Measurements from ENCODE around the gene ERI2.

Gene ERI2

GRCh38 chr16:20799599-20799998 is 6.7 kb downstream of the ERI2 start:
- TF ChIP-seq ZNF292 (tag by site-specific recombination; IDR thresholded peaks at IDR 0.05; ENCODE audit: borderline replicate concordance, low read depth) (no peak), BCL6B (tag by site-specific recombination; IDR thresholded peaks at IDR 0.05) (no peak), PRDM1 (tag by site-specific recombination; IDR thresholded peaks at IDR 0.05) (peak; percentile 82), INSM2 (tag by site-specific recombination; IDR thresholded peaks at IDR 0.05) (no peak), ZNF114 (tag by site-specific recombination; IDR thresholded peaks at IDR 0.05) (no peak), ZNF654 (tag by site-specific recombination; IDR thresholded peaks at IDR 0.05; ENCODE audit: low read depth) (peak; percentile 55), ZNF10 (tag by site-specific recombination; IDR thresholded peaks at IDR 0.05) (no peak), ZNF768 (tag by site-specific recombination; IDR thresholded peaks at IDR 0.05) (no peak), ZNF202 (tag by site-specific recombination; IDR thresholded peaks at IDR 0.05; ENCODE audit: borderline replicate concordance) (no peak), ZNF664 (tag by site-specific recombination; IDR thresholded peaks at IDR 0.05) (no peak), ZNF426 (tag by site-specific recombination; IDR thresholded peaks at IDR 0.05) (no peak)
- H3K4me1 ChIP-seq (ENCODE audit: control insufficient read depth, insufficient read depth, low read length): no peaks in the 10 kb centered on the region
- H3K4me3 ChIP-seq (ENCODE audit: low read depth, low read length): no peak overlapping the region
- POLR2A ChIA-PET: no interaction called here
- no peak overlapping the region for H3K27ac ChIP-seq (ENCODE audit: extremely low read depth, low read depth, low read length)
- H3K9me3 ChIP-seq (ENCODE audit: control insufficient read depth, insufficient read depth, low read depth, low read length): no peaks in the 10 kb centered on the region
- peaks cover 43 to 62% of the 10 kb centered on the region in 2 experiments for H3K36me3 ChIP-seq (ENCODE audit: control insufficient read depth in 2 of 2, insufficient read depth in 1 of 2, low read length in 2 of 2)
- CTCF ChIA-PET: interaction anchor here (0.7 to 1.9 kb wide), 9 partner anchors 8 to 1603 kb away, joined by 3 to 6 read pairs (median 4); no protein-coding TSS in a partner anchor

- Histone ChIP-seq H3K36me3 (ENCODE audit: control insufficient read depth in 2 of 2, insufficient read depth in 1 of 2, low read length in 2 of 2) (peaks cover 43 to 58% of the 10 kb centered on the region in 2 experiments), H3K4me3 (ENCODE audit: low read depth, low read length) (no peak overlapping the region), H3K4me1 (ENCODE audit: control insufficient read depth, insufficient read depth, low read length) (no peaks in the 10 kb centered on the region), H3K9me3 (ENCODE audit: control insufficient read depth, insufficient read depth, low read depth, low read length) (no peaks in the 10 kb centered on the region), H3K27ac (ENCODE audit: extremely low read depth, low read depth, low read length) (no peak overlapping the region)
- TF ChIP-seq ZFP41 (tag by site-specific recombination; IDR thresholded peaks at IDR 0.05; ENCODE audit: borderline replicate concordance) (no peak), YY1 (tag by site-specific recombination; IDR thresholded peaks at IDR 0.05) (no peak), ZNF580 (tag by site-specific recombination; IDR thresholded peaks at IDR 0.05) (no peak), ZNF777 (tag by site-specific recombination; IDR thresholded peaks at IDR 0.05; ENCODE audit: borderline replicate concordance) (no peak), MYNN (tag by site-specific recombination; IDR thresholded peaks at IDR 0.05; ENCODE audit: borderline replicate concordance) (no peak)
- ChIA-PET POLR2A (no interaction called here), CTCF (interaction anchor here (1.2 kb wide), 1 partner anchor 285 kb away, joined by 3 read pairs; no protein-coding TSS in a partner anchor)
These were observed 7.9 kb downstream of the ERI2 start for GRCh38 chr16:20798364-20798763.

- no peak overlapping the region for H3K4me3 ChIP-seq (ENCODE audit: low read depth, low read length)
- H3K4me1 ChIP-seq (ENCODE audit: control insufficient read depth, insufficient read depth, low read length): no peaks in the 10 kb centered on the region
- peaks cover 4 to 17% of the 10 kb centered on the region in 2 experiments; a peak in 2 of 3 replicates for H3K36me3 ChIP-seq (ENCODE audit: control insufficient read depth in 2 of 2, insufficient read depth in 1 of 2, low read length in 2 of 2)
- CTCF ChIA-PET: interaction anchor here (0.7 to 1.2 kb wide), 4 partner anchors 8 to 365 kb away, joined by 3 to 4 read pairs (median 3); no protein-coding TSS in a partner anchor
- no peak for TF ChIP-seq GLIS2 (tag by site-specific recombination; IDR thresholded peaks at IDR 0.05)
- TF ChIP-seq ATF2 (tag by site-specific recombination; IDR thresholded peaks at IDR 0.05; ENCODE audit: low read depth): 0 out of 2 replicates have a peak, but pooled peaks have one; percentile 34
- POLR2A ChIA-PET: interaction anchor here (0.9 kb wide), 1 partner anchor 59 kb away, joined by 3 read pairs; no protein-coding TSS in a partner anchor
- H3K27ac ChIP-seq (ENCODE audit: extremely low read depth, low read depth, low read length): no peak overlapping the region
- H3K9me3 ChIP-seq (ENCODE audit: control insufficient read depth, insufficient read depth, low read depth, low read length): no peaks in the 10 kb centered on the region
These were observed 14.2 kb downstream of the ERI2 start for GRCh38 chr16:20791923-20792612.

Measured in HEK293 (cell line).